Measurements from ENCODE around the gene KCP.

GRCh38 chr7:128919241-128919640 lies 8.7 kb upstream of the KCP start:
- TF ChIP-seq FOXM1 (IDR thresholded peaks at IDR 0.05; ENCODE audit: borderline replicate concordance) (no peak), BHLHE40 (IDR thresholded peaks at IDR 0.05; ENCODE audit: borderline replicate concordance) (no peak), LEF1 (IDR thresholded peaks at IDR 0.05; ENCODE audit: borderline replicate concordance) (no peak), L3MBTL2 (conservative IDR thresholded peaks at IDR 0.05) (no peak), TARDBP (IDR thresholded peaks at IDR 0.05) (no peak), ELF4 (IDR thresholded peaks at IDR 0.05) (no peak), PKNOX1 (IDR thresholded peaks at IDR 0.05) (no peak), SP1 (IDR thresholded peaks at IDR 0.05) (no peak), NFRKB (IDR thresholded peaks at IDR 0.05) (no peak), SUZ12 (IDR thresholded peaks at IDR 0.05) (no peak), ZNF384 (IDR thresholded peaks at IDR 0.05) (no peak), HDGF (IDR thresholded peaks at IDR 0.05; ENCODE audit: borderline replicate concordance) (no peak), ARNT (IDR thresholded peaks at IDR 0.05) (no peak), FOXK2 (IDR thresholded peaks at IDR 0.05) (no peak)
